Ishikawa (cell line): ENCODE measurements around the gene LPCAT1.

Experiments used
- CEBPB ChIP-seq: IDR thresholded peaks from 2 replicates; pipeline ENCODE4 v1.6.1; 2012
- CREB1 ChIP-seq: IDR thresholded peaks from 2 replicates; pipeline ENCODE4 v1.6.1; 2012; ENCODE audit warnings: low read depth
- EP300 ChIP-seq: IDR thresholded peaks from 2 replicates; pipeline ENCODE4 v1.6.1; 2012; ENCODE audit warnings: borderline replicate concordance
- NFIC ChIP-seq: IDR thresholded peaks from 2 replicates; pipeline ENCODE4 v1.6.1; 2012
- RAD21 ChIP-seq: IDR thresholded peaks from 2 replicates; pipeline ENCODE4 v1.6.1; 2012; ENCODE audit warnings: low read depth
- TAF1 ChIP-seq: IDR thresholded peaks from 2 replicates; pipeline ENCODE4 v1.6.1; 2012; ENCODE audit warnings: low read depth, mild to moderate bottlenecking
- TEAD4 ChIP-seq: IDR thresholded peaks from 2 replicates; pipeline ENCODE4 v1.6.1; 2012
- YY1 ChIP-seq: IDR thresholded peaks from 2 replicates; pipeline ENCODE4 v1.6.1; 2012; ENCODE audit warnings: low read depth
- ZBTB7A ChIP-seq: IDR thresholded peaks from 2 replicates; pipeline ENCODE4 v1.6.1; 2012; ENCODE audit warnings: low read depth
- TF ChIP-seq, protein P1 (sequence below): IDR thresholded peaks from 2 replicates; pipeline ENCODE4 v1.6.1; 2012
- TF ChIP-seq, protein P2 (sequence below): IDR thresholded peaks from 2 replicates; pipeline ENCODE4 v1.6.1; 2012; ENCODE audit warnings: low read depth, mild to moderate bottlenecking
- TF ChIP-seq, protein P3 (sequence below): IDR thresholded peaks from 2 replicates; pipeline ENCODE4 v1.6.1; 2012

DNA sequence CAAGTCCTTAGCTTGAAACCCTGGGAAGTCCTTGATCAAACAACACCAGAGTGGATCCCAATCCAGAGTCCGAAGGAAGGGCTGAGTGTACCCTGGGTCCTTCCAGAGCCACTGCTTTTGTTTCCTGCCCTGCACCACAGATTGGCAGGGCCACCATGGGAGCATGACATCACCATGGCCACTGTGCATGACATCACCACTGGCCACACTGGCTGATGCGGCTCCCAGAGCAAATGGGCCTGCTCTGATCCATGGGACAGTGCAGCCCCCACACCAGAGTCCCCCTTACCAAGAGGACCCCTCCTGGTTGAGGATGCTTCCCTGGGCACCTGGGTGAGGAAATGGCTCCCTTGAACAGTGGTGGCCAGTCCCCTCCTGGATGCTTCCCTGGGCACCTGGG lies 88.4 kb downstream of the LPCAT1 start:
- no peak for TF ChIP-seq NFIC
- TF ChIP-seq, protein P1, sequence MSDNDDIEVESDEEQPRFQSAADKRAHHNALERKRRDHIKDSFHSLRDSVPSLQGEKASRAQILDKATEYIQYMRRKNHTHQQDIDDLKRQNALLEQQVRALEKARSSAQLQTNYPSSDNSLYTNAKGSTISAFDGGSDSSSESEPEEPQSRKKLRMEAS = no peak
- TF ChIP-seq TAF1 = no peak
- TF ChIP-seq, protein P2, sequence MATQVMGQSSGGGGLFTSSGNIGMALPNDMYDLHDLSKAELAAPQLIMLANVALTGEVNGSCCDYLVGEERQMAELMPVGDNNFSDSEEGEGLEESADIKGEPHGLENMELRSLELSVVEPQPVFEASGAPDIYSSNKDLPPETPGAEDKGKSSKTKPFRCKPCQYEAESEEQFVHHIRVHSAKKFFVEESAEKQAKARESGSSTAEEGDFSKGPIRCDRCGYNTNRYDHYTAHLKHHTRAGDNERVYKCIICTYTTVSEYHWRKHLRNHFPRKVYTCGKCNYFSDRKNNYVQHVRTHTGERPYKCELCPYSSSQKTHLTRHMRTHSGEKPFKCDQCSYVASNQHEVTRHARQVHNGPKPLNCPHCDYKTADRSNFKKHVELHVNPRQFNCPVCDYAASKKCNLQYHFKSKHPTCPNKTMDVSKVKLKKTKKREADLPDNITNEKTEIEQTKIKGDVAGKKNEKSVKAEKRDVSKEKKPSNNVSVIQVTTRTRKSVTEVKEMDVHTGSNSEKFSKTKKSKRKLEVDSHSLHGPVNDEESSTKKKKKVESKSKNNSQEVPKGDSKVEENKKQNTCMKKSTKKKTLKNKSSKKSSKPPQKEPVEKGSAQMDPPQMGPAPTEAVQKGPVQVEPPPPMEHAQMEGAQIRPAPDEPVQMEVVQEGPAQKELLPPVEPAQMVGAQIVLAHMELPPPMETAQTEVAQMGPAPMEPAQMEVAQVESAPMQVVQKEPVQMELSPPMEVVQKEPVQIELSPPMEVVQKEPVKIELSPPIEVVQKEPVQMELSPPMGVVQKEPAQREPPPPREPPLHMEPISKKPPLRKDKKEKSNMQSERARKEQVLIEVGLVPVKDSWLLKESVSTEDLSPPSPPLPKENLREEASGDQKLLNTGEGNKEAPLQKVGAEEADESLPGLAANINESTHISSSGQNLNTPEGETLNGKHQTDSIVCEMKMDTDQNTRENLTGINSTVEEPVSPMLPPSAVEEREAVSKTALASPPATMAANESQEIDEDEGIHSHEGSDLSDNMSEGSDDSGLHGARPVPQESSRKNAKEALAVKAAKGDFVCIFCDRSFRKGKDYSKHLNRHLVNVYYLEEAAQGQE = no peak
- TF ChIP-seq RAD21 = no peak
- TF ChIP-seq ZBTB7A = no peak
- TF ChIP-seq YY1 = no peak
- TF ChIP-seq CEBPB = no peak
- no peak for TF ChIP-seq CREB1
- TF ChIP-seq EP300 = no peak
- TF ChIP-seq, protein P3, sequence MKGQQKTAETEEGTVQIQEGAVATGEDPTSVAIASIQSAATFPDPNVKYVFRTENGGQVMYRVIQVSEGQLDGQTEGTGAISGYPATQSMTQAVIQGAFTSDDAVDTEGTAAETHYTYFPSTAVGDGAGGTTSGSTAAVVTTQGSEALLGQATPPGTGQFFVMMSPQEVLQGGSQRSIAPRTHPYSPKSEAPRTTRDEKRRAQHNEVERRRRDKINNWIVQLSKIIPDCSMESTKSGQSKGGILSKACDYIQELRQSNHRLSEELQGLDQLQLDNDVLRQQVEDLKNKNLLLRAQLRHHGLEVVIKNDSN = no peak
- no peak for TF ChIP-seq TEAD4
